Calu3 (cell line): Measurements from ENCODE around the gene ORM2. TPM values are rescaled to one million over a fixed set of nuclear protein-coding genes. Genes with fewer than 3 reads are reported as not detected.

Experiments used
- BruUV-seq: library from RNA; stranded (reverse); fragments of 400-500 nt; replicated peaks from 2 replicates; lab custom pipeline; 2021; lab: Mats Ljungman, UMichigan
- CTCF ChIA-PET: fragments of 300-600 bp; sonication (Branson Sonifier 250); formaldehyde crosslinking; loops from one replicate; lab custom pipeline; 2022; ENCODE audit warnings: antibody characterized with exemption; lab: Charles Lee
- DNase-seq: peaks from one replicate; pipeline ENCODE4 v3.0.0; 2022
- H3K27ac Mint-ChIP-seq: one replicate; pipeline ENCODE4 v1.8.0; 2022; ENCODE audit warnings: mixed read lengths; ENCODE audit not compliant: unreplicated experiment
- H3K27me3 Mint-ChIP-seq: one replicate; pipeline ENCODE4 v1.8.0; 2022; ENCODE audit warnings: mixed read lengths; ENCODE audit not compliant: unreplicated experiment
- H3K36me3 Mint-ChIP-seq: one replicate; pipeline ENCODE4 v1.8.0; 2022; ENCODE audit warnings: mild to moderate bottlenecking, moderate library complexity, mixed read lengths; ENCODE audit not compliant: insufficient read depth, unreplicated experiment
- H3K4me1 Mint-ChIP-seq: one replicate; pipeline ENCODE4 v1.8.0; 2022; ENCODE audit warnings: mild to moderate bottlenecking, low read depth, mixed read lengths; ENCODE audit not compliant: unreplicated experiment
- H3K4me3 Mint-ChIP-seq: one replicate; pipeline ENCODE4 v1.8.0; 2022; ENCODE audit warnings: mild to moderate bottlenecking, low read depth, moderate library complexity, mixed read lengths; ENCODE audit not compliant: unreplicated experiment
- H3K9me3 Mint-ChIP-seq: one replicate; pipeline ENCODE4 v1.8.0; 2022; ENCODE audit warnings: low read depth, mixed read lengths; ENCODE audit not compliant: unreplicated experiment
- CTCF ChIP-seq: fragments of 200-600 bp; IDR thresholded peaks from one replicate; pipeline ENCODE4 v1.8.0; 2022; ENCODE audit warnings: antibody characterized with exemption; ENCODE audit not compliant: unreplicated experiment
- intact Hi-C: fragments of 100-400 bp; cut with micrococcal nuclease; formaldehyde crosslinking; loops from one replicate; pipeline ENCODE4 v1.10.0; 2022; ENCODE audit not compliant: unreplicated experiment
- total RNA-seq: library from RNA; stranded (reverse); gene quantifications from 2 replicates; pipeline ENCODE4 v1.2.3, GENCODE V29; 2022

ORM2 gene
- total RNA-seq, 1 experiment from 2014 or later: not detected

GRCh38 chr9:114369216-114370130 is 39.8 kb downstream of the ORM2 start:
- BruUV-seq: no TSS peak
- no peak for DNase-seq
- CTCF ChIA-PET: no interaction called here
- no peaks in the 10 kb centered on the region for H3K9me3 Mint-ChIP-seq
- H3K4me3 Mint-ChIP-seq: no peak overlapping the region
- H3K27ac Mint-ChIP-seq: no peak overlapping the region
- H3K36me3 Mint-ChIP-seq: no peaks in the 10 kb centered on the region
- no peak for TF ChIP-seq CTCF
- no peaks in the 10 kb centered on the region for H3K27me3 Mint-ChIP-seq
- intact Hi-C loops: no loop called here
- peaks cover 10% of the 10 kb centered on the region for H3K4me1 Mint-ChIP-seq

GRCh38 chr9:114370251-114370967 is 40.7 kb downstream of the ORM2 start:
- Mint-ChIP-seq H3K4me1 (peaks cover 10% of the 10 kb centered on the region), H3K27me3 (no peaks in the 10 kb centered on the region), H3K27ac (no peak overlapping the region), H3K4me3 (no peak overlapping the region), H3K36me3 (no peaks in the 10 kb centered on the region), H3K9me3 (no peaks in the 10 kb centered on the region)
- intact Hi-C loops: no loop called here
- no TSS peak for BruUV-seq
- no peak for TF ChIP-seq CTCF
- CTCF ChIA-PET: no interaction called here
- no peak for DNase-seq

GRCh38 chr9:114370968-114371320 is 41.3 kb downstream of the ORM2 start:
- no peak for DNase-seq
- H3K4me3 Mint-ChIP-seq: no peak overlapping the region
- H3K36me3 Mint-ChIP-seq: no peaks in the 10 kb centered on the region
- H3K27me3 Mint-ChIP-seq: no peaks in the 10 kb centered on the region
- peaks cover 9% of the 10 kb centered on the region for H3K4me1 Mint-ChIP-seq
- intact Hi-C loops: no loop called here
- TF ChIP-seq CTCF: no peak
- CTCF ChIA-PET: no interaction called here
- no peak overlapping the region for H3K27ac Mint-ChIP-seq
- BruUV-seq: no TSS peak
- no peaks in the 10 kb centered on the region for H3K9me3 Mint-ChIP-seq

GRCh38 chr9:114371343-114371944 is 41.8 kb downstream of the ORM2 start:
- BruUV-seq: no TSS peak
- no peaks in the 10 kb centered on the region for H3K36me3 Mint-ChIP-seq
- TF ChIP-seq CTCF: no peak
- no peak overlapping the region for H3K4me3 Mint-ChIP-seq
- no peaks in the 10 kb centered on the region for H3K9me3 Mint-ChIP-seq
- intact Hi-C loops: no loop called here
- CTCF ChIA-PET: no interaction called here
- H3K27ac Mint-ChIP-seq: no peak overlapping the region
- no peak for DNase-seq
- H3K4me1 Mint-ChIP-seq: peaks cover 4% of the 10 kb centered on the region
- H3K27me3 Mint-ChIP-seq: no peaks in the 10 kb centered on the region
